GM12872 (cell line): Measurements from ENCODE around the gene RIPPLY2.

ENCODE experiments used
- TF ChIP-seq, protein P1 (sequence below): IDR thresholded peaks from 3 replicates; pipeline ENCODE4 v1.5.1; 2011; ENCODE audit warnings: low read depth, mild to moderate bottlenecking, low read length, moderate library complexity; ENCODE audit not compliant: insufficient read depth

The RIPPLY2 gene

DNA sequence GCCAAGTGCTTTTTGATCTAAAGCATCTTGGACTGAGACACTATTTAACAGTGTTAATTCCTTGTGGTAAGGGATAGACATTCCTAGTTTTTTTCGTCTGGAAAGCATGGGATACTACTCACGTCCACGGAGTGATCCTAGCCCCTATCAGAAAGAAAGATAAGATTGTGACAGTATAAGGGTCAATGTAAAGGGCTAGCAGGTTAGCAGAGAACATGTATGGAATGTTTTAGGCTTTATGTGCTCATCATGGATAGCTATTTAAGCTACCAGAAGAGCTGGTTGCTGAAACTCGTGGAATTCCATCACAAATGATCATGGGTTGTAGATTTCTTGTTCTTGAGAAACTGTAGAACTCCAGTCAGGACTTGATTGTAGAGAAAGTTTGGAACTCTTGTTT, 38.4 kb downstream of the RIPPLY2 start:
- TF ChIP-seq, protein P1, sequence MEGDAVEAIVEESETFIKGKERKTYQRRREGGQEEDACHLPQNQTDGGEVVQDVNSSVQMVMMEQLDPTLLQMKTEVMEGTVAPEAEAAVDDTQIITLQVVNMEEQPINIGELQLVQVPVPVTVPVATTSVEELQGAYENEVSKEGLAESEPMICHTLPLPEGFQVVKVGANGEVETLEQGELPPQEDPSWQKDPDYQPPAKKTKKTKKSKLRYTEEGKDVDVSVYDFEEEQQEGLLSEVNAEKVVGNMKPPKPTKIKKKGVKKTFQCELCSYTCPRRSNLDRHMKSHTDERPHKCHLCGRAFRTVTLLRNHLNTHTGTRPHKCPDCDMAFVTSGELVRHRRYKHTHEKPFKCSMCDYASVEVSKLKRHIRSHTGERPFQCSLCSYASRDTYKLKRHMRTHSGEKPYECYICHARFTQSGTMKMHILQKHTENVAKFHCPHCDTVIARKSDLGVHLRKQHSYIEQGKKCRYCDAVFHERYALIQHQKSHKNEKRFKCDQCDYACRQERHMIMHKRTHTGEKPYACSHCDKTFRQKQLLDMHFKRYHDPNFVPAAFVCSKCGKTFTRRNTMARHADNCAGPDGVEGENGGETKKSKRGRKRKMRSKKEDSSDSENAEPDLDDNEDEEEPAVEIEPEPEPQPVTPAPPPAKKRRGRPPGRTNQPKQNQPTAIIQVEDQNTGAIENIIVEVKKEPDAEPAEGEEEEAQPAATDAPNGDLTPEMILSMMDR = no peak

DNA sequence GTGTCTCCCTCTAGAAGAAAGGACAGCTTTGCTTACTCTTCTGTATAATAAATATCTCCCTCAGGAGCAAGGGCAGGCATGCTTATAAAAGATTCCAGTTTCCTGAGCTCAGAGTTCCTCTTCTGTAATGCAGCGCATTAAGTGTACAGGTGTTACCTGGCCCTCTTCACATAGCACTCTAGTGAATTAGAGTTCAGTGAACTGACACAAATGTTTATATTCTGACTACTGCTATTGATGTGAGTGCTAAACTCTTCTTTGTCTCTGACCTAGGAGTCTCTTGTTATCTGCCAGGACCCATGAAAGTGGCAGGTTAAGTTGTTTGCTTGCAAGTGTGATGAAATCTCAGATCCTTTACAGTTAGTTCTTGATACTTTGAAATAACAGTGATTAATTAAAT, 39.9 kb downstream of the RIPPLY2 start:
- TF ChIP-seq, protein P1 = no peak

DNA sequence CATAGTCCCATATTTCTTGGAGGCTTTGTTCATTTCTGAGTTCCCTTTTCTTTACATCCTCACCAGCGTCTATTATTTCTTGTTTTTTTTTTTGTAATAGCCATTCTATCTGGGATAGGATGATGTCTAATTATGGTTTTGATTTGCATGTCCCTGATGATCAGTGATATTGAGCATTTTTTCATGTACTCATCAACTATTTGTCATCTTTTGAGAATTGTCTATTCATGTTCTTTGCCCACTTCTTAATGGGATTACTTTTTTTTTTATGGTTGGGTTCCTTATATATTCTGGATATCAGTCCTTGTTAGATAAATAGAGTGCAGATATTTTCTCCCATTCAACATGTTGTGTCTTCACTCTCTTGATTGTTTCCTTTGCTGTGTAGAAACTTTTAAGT, 48.5 kb downstream of the RIPPLY2 start:
- TF ChIP-seq, protein P1 = no peak

DNA sequence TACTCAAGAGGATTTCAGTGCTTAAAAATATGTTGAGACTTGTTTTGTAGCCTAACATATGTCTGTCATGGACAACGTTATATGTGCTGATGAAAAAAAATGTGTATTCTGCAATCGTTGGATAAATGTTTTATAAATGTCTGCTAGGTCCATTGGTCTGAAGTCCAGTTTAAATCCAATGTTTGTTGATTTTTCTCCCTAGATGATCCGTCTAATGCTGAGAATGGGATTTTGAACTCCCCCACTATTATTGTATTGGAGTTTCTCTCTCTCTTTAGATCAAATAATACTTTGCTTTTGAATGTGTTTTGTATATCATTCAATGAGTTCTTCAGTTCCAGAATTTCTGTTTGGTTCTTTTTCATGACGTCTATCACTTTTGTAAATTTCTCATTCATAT, 51.2 kb downstream of the RIPPLY2 start:
- TF ChIP-seq, protein P1 = no peak

DNA sequence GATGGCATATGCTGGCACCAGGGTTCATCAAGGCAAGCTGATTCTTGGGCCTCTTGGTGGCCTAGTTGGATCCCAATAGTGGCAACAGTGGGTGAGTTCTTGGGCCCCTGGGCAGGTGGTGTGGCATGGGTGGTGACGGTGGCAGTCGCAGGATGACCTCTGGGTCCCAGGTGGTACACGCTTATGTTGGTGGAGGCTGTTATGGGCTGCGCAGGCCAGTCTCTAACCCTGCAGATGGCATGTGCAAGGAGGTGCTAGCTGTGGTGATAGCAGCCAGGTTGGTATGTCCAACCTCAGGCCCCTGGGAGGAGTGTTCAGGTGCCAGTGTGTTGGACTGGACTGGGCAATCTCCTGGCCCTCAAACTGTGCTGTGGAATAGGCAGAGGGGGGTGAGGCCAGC, 52.5 kb downstream of the RIPPLY2 start:
- TF ChIP-seq, protein P1 = no peak
